ENCODE measurements around the gene IP6K1. TPM values are rescaled to one million over a fixed set of nuclear protein-coding genes. Genes with fewer than 3 reads are reported as not detected.

Gene IP6K1
- total and polyA plus RNA-seq, 2 experiments from 2014 or later, result 10.7 to 35.5 TPM

DNA sequence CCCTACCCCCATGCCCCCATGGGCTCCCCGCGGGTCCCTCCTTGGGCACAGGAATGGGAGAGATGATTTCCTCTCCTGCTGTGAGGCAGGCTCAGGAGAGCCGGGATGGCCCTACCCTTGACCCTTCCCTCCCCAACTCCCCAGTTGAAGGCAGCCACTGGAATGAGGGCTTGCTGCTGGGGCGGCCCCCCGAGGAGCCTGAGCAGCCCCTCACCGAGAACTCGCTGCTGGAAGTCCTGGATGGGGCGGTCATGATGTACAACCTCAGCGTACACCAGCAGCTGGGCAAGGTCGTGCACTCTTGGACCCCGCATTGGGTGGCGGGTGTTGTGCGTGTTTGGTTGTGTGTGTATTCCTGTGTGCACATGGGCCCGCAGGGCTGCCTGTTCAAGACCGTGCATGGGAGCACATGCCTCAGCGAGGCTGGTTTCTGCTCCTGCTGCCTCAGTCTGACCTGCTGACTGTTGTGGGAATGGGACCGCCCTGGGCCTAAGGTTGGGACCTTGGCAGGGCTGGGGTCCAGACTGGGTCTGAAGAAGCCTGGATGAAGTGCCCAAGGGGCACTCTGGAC lies 80.9 kb downstream of the IP6K1 start:
- TF ChIP-seq, protein P1, sequence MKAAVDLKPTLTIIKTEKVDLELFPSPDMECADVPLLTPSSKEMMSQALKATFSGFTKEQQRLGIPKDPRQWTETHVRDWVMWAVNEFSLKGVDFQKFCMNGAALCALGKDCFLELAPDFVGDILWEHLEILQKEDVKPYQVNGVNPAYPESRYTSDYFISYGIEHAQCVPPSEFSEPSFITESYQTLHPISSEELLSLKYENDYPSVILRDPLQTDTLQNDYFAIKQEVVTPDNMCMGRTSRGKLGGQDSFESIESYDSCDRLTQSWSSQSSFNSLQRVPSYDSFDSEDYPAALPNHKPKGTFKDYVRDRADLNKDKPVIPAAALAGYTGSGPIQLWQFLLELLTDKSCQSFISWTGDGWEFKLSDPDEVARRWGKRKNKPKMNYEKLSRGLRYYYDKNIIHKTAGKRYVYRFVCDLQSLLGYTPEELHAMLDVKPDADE (IDR thresholded peaks at IDR 0.05), result no peak
- TF ChIP-seq EZH2phosphoT487 (IDR thresholded peaks at IDR 0.05; ENCODE audit: unreplicated experiment) (no peak), STAT1 (IDR thresholded peaks at IDR 0.05; ENCODE audit: unreplicated experiment) (no peak), POLR2AphosphoS5 (IDR thresholded peaks at IDR 0.05; ENCODE audit: low read depth) (no peak), JUNB (IDR thresholded peaks at IDR 0.05; ENCODE audit: unreplicated experiment) (no peak), ZNF114 (CRISPR knock-in tag; IDR thresholded peaks at IDR 0.05) (no peak), NANOG (IDR thresholded peaks at IDR 0.05; ENCODE audit: borderline replicate concordance) (no peak)
- TF ChIP-seq, protein P2, sequence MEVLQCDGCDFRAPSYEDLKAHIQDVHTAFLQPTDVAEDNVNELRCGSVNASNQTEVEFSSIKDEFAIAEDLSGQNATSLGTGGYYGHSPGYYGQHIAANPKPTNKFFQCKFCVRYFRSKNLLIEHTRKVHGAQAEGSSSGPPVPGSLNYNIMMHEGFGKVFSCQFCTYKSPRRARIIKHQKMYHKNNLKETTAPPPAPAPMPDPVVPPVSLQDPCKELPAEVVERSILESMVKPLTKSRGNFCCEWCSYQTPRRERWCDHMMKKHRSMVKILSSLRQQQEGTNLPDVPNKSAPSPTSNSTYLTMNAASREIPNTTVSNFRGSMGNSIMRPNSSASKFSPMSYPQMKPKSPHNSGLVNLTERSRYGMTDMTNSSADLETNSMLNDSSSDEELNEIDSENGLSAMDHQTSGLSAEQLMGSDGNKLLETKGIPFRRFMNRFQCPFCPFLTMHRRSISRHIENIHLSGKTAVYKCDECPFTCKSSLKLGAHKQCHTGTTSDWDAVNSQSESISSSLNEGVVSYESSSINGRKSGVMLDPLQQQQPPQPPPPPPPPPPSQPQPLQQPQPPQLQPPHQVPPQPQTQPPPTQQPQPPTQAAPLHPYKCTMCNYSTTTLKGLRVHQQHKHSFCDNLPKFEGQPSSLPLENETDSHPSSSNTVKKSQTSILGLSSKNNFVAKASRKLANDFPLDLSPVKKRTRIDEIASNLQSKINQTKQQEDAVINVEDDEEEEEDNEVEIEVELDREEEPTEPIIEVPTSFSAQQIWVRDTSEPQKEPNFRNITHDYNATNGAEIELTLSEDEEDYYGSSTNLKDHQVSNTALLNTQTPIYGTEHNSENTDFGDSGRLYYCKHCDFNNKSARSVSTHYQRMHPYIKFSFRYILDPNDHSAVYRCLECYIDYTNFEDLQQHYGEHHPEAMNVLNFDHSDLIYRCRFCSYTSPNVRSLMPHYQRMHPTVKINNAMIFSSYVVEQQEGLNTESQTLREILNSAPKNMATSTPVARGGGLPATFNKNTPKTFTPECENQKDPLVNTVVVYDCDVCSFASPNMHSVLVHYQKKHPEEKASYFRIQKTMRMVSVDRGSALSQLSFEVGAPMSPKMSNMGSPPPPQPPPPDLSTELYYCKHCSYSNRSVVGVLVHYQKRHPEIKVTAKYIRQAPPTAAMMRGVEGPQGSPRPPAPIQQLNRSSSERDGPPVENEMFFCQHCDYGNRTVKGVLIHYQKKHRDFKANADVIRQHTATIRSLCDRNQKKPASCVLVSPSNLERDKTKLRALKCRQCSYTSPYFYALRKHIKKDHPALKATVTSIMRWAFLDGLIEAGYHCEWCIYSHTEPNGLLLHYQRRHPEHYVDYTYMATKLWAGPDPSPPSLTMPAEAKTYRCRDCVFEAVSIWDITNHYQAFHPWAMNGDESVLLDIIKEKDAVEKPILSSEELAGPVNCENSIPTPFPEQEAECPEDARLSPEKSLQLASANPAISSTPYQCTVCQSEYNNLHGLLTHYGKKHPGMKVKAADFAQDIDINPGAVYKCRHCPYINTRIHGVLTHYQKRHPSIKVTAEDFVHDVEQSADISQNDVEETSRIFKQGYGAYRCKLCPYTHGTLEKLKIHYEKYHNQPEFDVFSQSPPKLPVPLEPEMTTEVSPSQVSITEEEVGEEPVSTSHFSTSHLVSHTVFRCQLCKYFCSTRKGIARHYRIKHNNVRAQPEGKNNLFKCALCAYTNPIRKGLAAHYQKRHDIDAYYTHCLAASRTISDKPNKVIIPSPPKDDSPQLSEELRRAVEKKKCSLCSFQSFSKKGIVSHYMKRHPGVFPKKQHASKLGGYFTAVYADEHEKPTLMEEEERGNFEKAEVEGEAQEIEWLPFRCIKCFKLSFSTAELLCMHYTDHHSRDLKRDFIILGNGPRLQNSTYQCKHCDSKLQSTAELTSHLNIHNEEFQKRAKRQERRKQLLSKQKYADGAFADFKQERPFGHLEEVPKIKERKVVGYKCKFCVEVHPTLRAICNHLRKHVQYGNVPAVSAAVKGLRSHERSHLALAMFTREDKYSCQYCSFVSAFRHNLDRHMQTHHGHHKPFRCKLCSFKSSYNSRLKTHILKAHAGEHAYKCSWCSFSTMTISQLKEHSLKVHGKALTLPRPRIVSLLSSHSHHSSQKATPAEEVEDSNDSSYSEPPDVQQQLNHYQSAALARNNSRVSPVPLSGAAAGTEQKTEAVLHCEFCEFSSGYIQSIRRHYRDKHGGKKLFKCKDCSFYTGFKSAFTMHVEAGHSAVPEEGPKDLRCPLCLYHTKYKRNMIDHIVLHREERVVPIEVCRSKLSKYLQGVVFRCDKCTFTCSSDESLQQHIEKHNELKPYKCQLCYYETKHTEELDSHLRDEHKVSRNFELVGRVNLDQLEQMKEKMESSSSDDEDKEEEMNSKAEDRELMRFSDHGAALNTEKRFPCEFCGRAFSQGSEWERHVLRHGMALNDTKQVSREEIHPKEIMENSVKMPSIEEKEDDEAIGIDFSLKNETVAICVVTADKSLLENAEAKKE (CRISPR knock-in tag; IDR thresholded peaks at IDR 0.05), result no peak
- Histone ChIP-seq H3K79me2 (replicated peaks; ENCODE audit: insufficient read depth) (no peaks in the 10 kb centered on the region), H4K20me1 (replicated peaks; ENCODE audit: insufficient read depth) (peaks cover 10% of the 10 kb centered on the region), H3K36me3 (ENCODE audit: insufficient read depth) (no peaks in the 10 kb centered on the region), H3K4me1 (ENCODE audit: insufficient read depth) (no peaks in the 10 kb centered on the region), H3K9me2 (ENCODE audit: insufficient read depth) (no peaks in the 10 kb centered on the region), H3F3A (replicated peaks; ENCODE audit: low read depth) (no peaks in the 10 kb centered on the region; the same call in 1 of the 2 replicates), H2AFZ (no peak overlapping the region), H3K27ac (ENCODE audit: low read depth) (no peak overlapping the region), H3K4me2 (no peak overlapping the region), H3K27me3 (ENCODE audit: insufficient read depth) (no peaks in the 10 kb centered on the region), H3K4me3 (no peak overlapping the region)
- Mint-ChIP-seq H3K4me1 (peaks cover 18% of the 10 kb centered on the region), H3K9me3 (no peaks in the 10 kb centered on the region), H3K27me3 (ENCODE audit: insufficient read depth, low read depth, poor library complexity) (peaks cover 24% of the 10 kb centered on the region), H3K36me3 (ENCODE audit: low read depth) (peaks cover 15% of the 10 kb centered on the region), H3K4me3 (no peak overlapping the region), H3K27ac (no peak overlapping the region)
- DNase-seq (ENCODE audit: low spot score), result no peak
- no peak for ATAC-seq

All from GM23338 (cell line).